H1 (cell line): ENCODE measurements around the gene LOX. TPM values are rescaled to one million over a fixed set of nuclear protein-coding genes. Genes with fewer than 3 reads are reported as not detected.

Experiments used
- CTCF ChIA-PET: fragments of 300-600 bp; sonication (Branson Sonifier 250); formaldehyde crosslinking; loops from one replicate; lab custom pipeline; 2021; ENCODE audit not compliant: partially characterized antibody; lab: Charles Lee
- POLR2A ChIA-PET: fragments of 300-600 bp; sonication (Branson Sonifier 250); formaldehyde crosslinking; loops from one replicate; lab custom pipeline; 2021; ENCODE audit warnings: inconsistent platforms; ENCODE audit not compliant: partially characterized antibody; lab: Charles Lee
- DNase-seq, 2 experiments: peaks; one replicate each; pipeline versions ENCODE4 v3.0.0 to v3.0.0-alpha.2; 2010 to 2022; ENCODE audit warnings: low spot score in 2 of 2, low read depth in 1 of 2, mixed read lengths in 1 of 2
- FAIRE-seq: peaks from 2 replicates; lab custom pipeline; 2011; peaks lifted over from hg19 to GRCh38; lab: Jason Lieb, UNC
- H2AFZ ChIP-seq: 2 replicates; pipeline ENCODE4 v1.8.1; 2012; ENCODE audit warnings: low read length, inconsistent platforms
- H2AK5ac ChIP-seq: 2 replicates; pipeline ENCODE4 v1.6.1; 2013; ENCODE audit warnings: low read depth, low read length
- H2BK120ac ChIP-seq: replicated peaks from 2 replicates; pipeline ENCODE3; 2013; ENCODE audit warnings: low read depth, low read length, inconsistent platforms
- H2BK12ac ChIP-seq: 2 replicates; pipeline ENCODE4 v1.6.1; 2013; ENCODE audit warnings: low read depth, low read length
- H2BK15ac ChIP-seq: 2 replicates; pipeline ENCODE4 v1.6.1; 2013; ENCODE audit warnings: low read length
- H2BK20ac ChIP-seq: 2 replicates; pipeline ENCODE4 v1.6.1; 2013; ENCODE audit warnings: low read length
- H2BK5ac ChIP-seq: 2 replicates; pipeline ENCODE4 v1.6.1; 2013; ENCODE audit warnings: low read depth, low read length
- H3K14ac ChIP-seq: 2 replicates; pipeline ENCODE4 v1.6.1; 2013; ENCODE audit warnings: inconsistent platforms; ENCODE audit not compliant: insufficient read length
- H3K18ac ChIP-seq: 2 replicates; pipeline ENCODE4 v1.6.1; 2013; ENCODE audit warnings: low read length; ENCODE audit errors: extremely low read depth
- H3K23ac ChIP-seq: 2 replicates; pipeline ENCODE4 v1.6.1; 2013; ENCODE audit warnings: inconsistent platforms; ENCODE audit not compliant: insufficient read length
- H3K23me2 ChIP-seq: 2 replicates; pipeline ENCODE4 v1.6.1; 2013; ENCODE audit warnings: low read depth, low read length
- H3K27ac ChIP-seq: 2 replicates; pipeline ENCODE4 v1.6.1; 2011; ENCODE audit warnings: low read depth, low read length, inconsistent platforms
- H3K27me3 ChIP-seq, 4 experiments: replicated peaks in 1 of 4; 1 replicate in 1 of 4; 2 replicates in 3 of 4; pipeline versions ENCODE4 v1.6.1 to v1.8.1; 2011 to 2013; ENCODE audit warnings: low read length in 3 of 4, mild to moderate bottlenecking in 3 of 4, inconsistent platforms in 2 of 4, mixed read lengths in 2 of 4, moderate library complexity in 1 of 4; ENCODE audit not compliant: control insufficient read depth in 3 of 4, insufficient read depth in 3 of 4; ENCODE audit errors: extremely low read depth in 1 of 4
- H3K36me3 ChIP-seq, 4 experiments: 2 replicates each; pipeline versions ENCODE4 v1.6.1 to v1.8.1; 2011 to 2013; ENCODE audit warnings: mild to moderate bottlenecking in 4 of 4, low read length in 3 of 4, moderate library complexity in 2 of 4, control low read depth in 1 of 4, inconsistent platforms in 1 of 4; ENCODE audit not compliant: insufficient read depth in 4 of 4, control insufficient read depth in 2 of 4
- H3K4ac ChIP-seq: replicated peaks from 2 replicates; pipeline ENCODE3; 2013; ENCODE audit warnings: low read length, low read depth, mixed read lengths, inconsistent platforms; ENCODE audit not compliant: insufficient read length
- H3K4me1 ChIP-seq, 4 experiments: replicated peaks in 1 of 4; 1 replicate in 1 of 4; 2 replicates in 3 of 4; pipeline versions ENCODE4 v1.6.1 to v1.8.1; 2011 to 2013; ENCODE audit warnings: low read length in 3 of 4, inconsistent platforms in 2 of 4, mixed read lengths in 1 of 4; ENCODE audit not compliant: insufficient read depth in 4 of 4, control insufficient read depth in 3 of 4
- H3K4me2 ChIP-seq, 2 experiments: 2 replicates each; pipeline versions ENCODE4 v1.6.1 to v1.8.1; 2011 to 2013; ENCODE audit warnings: low read depth in 2 of 2, low read length in 2 of 2, control low read depth in 1 of 2, inconsistent platforms in 1 of 2, mild to moderate bottlenecking in 1 of 2; ENCODE audit not compliant: insufficient read depth in 1 of 2
- H3K4me3 ChIP-seq, 4 experiments: fragments of 200-600, 300-600 bp in 1 of 4; sonication (generic), shearing (Covaris generic), sonication (Bioruptor Twin) in 1 of 4; 2 replicates each; pipeline versions ENCODE4 v1.5.1 to v1.8.1; 2011 to 2016; ENCODE audit warnings: low read length in 4 of 4, low read depth in 3 of 4, control low read depth in 2 of 4, inconsistent platforms in 2 of 4, mild to moderate bottlenecking in 2 of 4, mixed read lengths in 1 of 4, moderate library complexity in 1 of 4; ENCODE audit not compliant: insufficient read depth in 2 of 4; ENCODE audit errors: extremely low read depth in 1 of 4
- H3K56ac ChIP-seq: replicated peaks from 2 replicates; pipeline ENCODE3; 2013; ENCODE audit warnings: low read depth, mild to moderate bottlenecking, mixed read lengths, low read length, inconsistent platforms; ENCODE audit not compliant: insufficient read length
- H3K79me1 ChIP-seq: 2 replicates; pipeline ENCODE4 v1.6.1; 2013; ENCODE audit warnings: low read depth, low read length, control low read depth
- H3K79me2 ChIP-seq, 2 experiments: 2 replicates each; pipeline versions ENCODE4 v1.6.1 to v1.8.1; 2012 to 2013; ENCODE audit warnings: low read length in 2 of 2, mild to moderate bottlenecking in 2 of 2, inconsistent platforms in 1 of 2; ENCODE audit not compliant: insufficient read depth in 2 of 2, control insufficient read depth in 1 of 2
- H3K9ac ChIP-seq, 4 experiments: replicated peaks in 1 of 4; 1 replicate in 1 of 4; 2 replicates in 3 of 4; pipeline versions ENCODE4 v1.6.1 to v1.8.1; 2011 to 2013; ENCODE audit warnings: low read depth in 3 of 4, low read length in 3 of 4, control low read depth in 2 of 4, mild to moderate bottlenecking in 2 of 4, moderate library complexity in 2 of 4, inconsistent platforms in 1 of 4; ENCODE audit errors: extremely low read depth in 1 of 4
- H3K9me3 ChIP-seq, 2 experiments: 2 replicates each; pipeline versions ENCODE4 v1.6.1 to v1.8.1; 2012 to 2013; ENCODE audit warnings: mild to moderate bottlenecking in 2 of 2, moderate library complexity in 2 of 2, control low read depth in 1 of 2, inconsistent platforms in 1 of 2, low read depth in 1 of 2, low read length in 1 of 2, mixed read lengths in 1 of 2; ENCODE audit not compliant: insufficient read depth in 2 of 2
- H4K20me1 ChIP-seq, 2 experiments: replicated peaks in 1 of 2; 2 replicates each; pipeline versions ENCODE3 to v1.8.1; 2011 to 2013; ENCODE audit warnings: inconsistent platforms in 2 of 2, low read length in 2 of 2, mild to moderate bottlenecking in 1 of 2; ENCODE audit not compliant: insufficient read depth in 2 of 2, control insufficient read depth in 1 of 2
- H4K5ac ChIP-seq: 2 replicates; pipeline ENCODE4 v1.6.1; 2013; ENCODE audit warnings: low read length, low read depth, mixed read lengths, inconsistent platforms; ENCODE audit not compliant: insufficient read length
- H4K8ac ChIP-seq: 2 replicates; pipeline ENCODE4 v1.8.0; 2013; ENCODE audit warnings: mild to moderate bottlenecking, moderate library complexity, low read length, inconsistent platforms; ENCODE audit not compliant: insufficient read depth; ENCODE audit errors: extremely low read depth
- H4K91ac ChIP-seq: replicated peaks from 2 replicates; pipeline ENCODE3; 2013; ENCODE audit warnings: low read length, mixed read lengths, inconsistent platforms; ENCODE audit not compliant: insufficient read length
- ATF3 ChIP-seq: IDR thresholded peaks from 2 replicates; pipeline ENCODE4 v1.6.1; 2011; ENCODE audit warnings: low read depth, mild to moderate bottlenecking, low read length; ENCODE audit not compliant: insufficient read depth
- CHD2 ChIP-seq: IDR thresholded peaks from 2 replicates; pipeline ENCODE4 v1.6.1; 2012; ENCODE audit warnings: low read length, improper control_type of control experiment
- CTBP2 ChIP-seq: IDR thresholded peaks from 2 replicates; pipeline ENCODE4 v1.7.0; 2011; ENCODE audit warnings: borderline replicate concordance, mild to moderate bottlenecking, moderate library complexity, mixed read lengths, low read length; ENCODE audit not compliant: insufficient read depth, insufficient read length
- EP300 ChIP-seq, 2 experiments: IDR thresholded peaks; 1 replicate in 1 of 2; 2 replicates in 1 of 2; pipeline ENCODE4 v1.6.1; 2011 to 2012; ENCODE audit warnings: low read depth in 2 of 2, low read length in 2 of 2, mild to moderate bottlenecking in 2 of 2, borderline replicate concordance in 1 of 2, inconsistent platforms in 1 of 2, moderate library complexity in 1 of 2
- GABPA ChIP-seq: IDR thresholded peaks from 2 replicates; pipeline ENCODE4 v1.6.1; 2011; ENCODE audit warnings: mild to moderate bottlenecking, low read length, moderate library complexity, borderline replicate concordance; ENCODE audit not compliant: insufficient read depth
- HDAC2 ChIP-seq, 2 experiments: fragments of 300-600 bp in 1 of 2; sonication (generic) in 1 of 2; IDR thresholded peaks; 2 replicates each; pipeline ENCODE4 v1.6.1; 2011 to 2012; ENCODE audit warnings: low read depth in 2 of 2, low read length in 2 of 2, mild to moderate bottlenecking in 2 of 2, moderate library complexity in 2 of 2, borderline replicate concordance in 1 of 2, inconsistent platforms in 1 of 2
- MAFK ChIP-seq: IDR thresholded peaks from 2 replicates; pipeline ENCODE4 v1.6.1; 2012; ENCODE audit warnings: low read depth, mild to moderate bottlenecking, improper control_type of control experiment, low read length
- MAX ChIP-seq: IDR thresholded peaks from 2 replicates; pipeline ENCODE4 v1.6.1; 2012; ENCODE audit warnings: inconsistent platforms
- RAD21 ChIP-seq, 2 experiments: IDR thresholded peaks in 1 of 2; conservative IDR thresholded peaks in 1 of 2; 2 replicates each; pipeline ENCODE4 v1.6.1; 2011; ENCODE audit warnings: low read depth in 2 of 2, low read length in 2 of 2, improper control_type of control experiment in 1 of 2, inconsistent platforms in 1 of 2, mild to moderate bottlenecking in 1 of 2, moderate library complexity in 1 of 2
- SP2 ChIP-seq: IDR thresholded peaks from 2 replicates; pipeline ENCODE4 v1.6.1; 2012; ENCODE audit warnings: mild to moderate bottlenecking, low read length, inconsistent platforms
- SP4 ChIP-seq: IDR thresholded peaks from 2 replicates; pipeline ENCODE4 v1.6.1; 2012; ENCODE audit warnings: low read length, inconsistent platforms
- YY1 ChIP-seq: IDR thresholded peaks from 2 replicates; pipeline ENCODE4 v1.6.1; 2011; ENCODE audit warnings: low read depth, mild to moderate bottlenecking, low read length
- ZNF274 ChIP-seq: IDR thresholded peaks from 2 replicates; pipeline ENCODE4 v1.7.0; 2012; ENCODE audit warnings: low read length, borderline replicate concordance; ENCODE audit errors: extremely low read depth
- WGBS, 2 experiments: shearing (Covaris generic) in 1 of 2; methylation state at CpG; one replicate each; pipeline versions ENCODE4 v1.1.6 to v1.1.7; 2013 to 2015; ENCODE audit warnings: low lambda C conversion rate in 2 of 2, mixed read lengths in 2 of 2, inconsistent platforms in 1 of 2, low coverage in 1 of 2, missing lambda C conversion rate in 1 of 2; ENCODE audit not compliant: insufficient replicate concordance in 2 of 2, insufficient coverage in 1 of 2, insufficient read length in 1 of 2; ENCODE audit errors: extremely low coverage in 1 of 2, missing lambda C conversion rate in 1 of 2; 5-methylcytosine and 5-hydroxymethylcytosine counted together
- polyA plus RNA-seq, 7 experiments: library from polyadenylated mRNA; depleted of rRNA in 3 of 7; stranded (reverse) in 5 of 7; unstranded in 2 of 7; fragments of >200 nt in 5 of 7; fragments of 200-250 nt in 2 of 7; gene quantifications; 1 replicate in 5 of 7; 2 replicates in 1 of 7; 4 replicates in 1 of 7; pipeline versions ENCODE4 v1.2.1 to v1.2.3, GENCODE V29; 2011 to 2013; ENCODE audit warnings: missing spikeins in 2 of 7, mixed read lengths in 2 of 7
- total RNA-seq: library from RNA; stranded (reverse); fragmentation: NEBNext Ultra II Directional; extraction: Animal tissue kit (Norgen Biotek cat#: 25700); gene quantifications from 2 replicates; pipeline ENCODE4 v1.2.1, GENCODE V29; 2021

Gene LOX
- total and polyA plus RNA-seq, 2 of the 8 experiments (the other 6 are each of a cell fraction or from before 2014, with no cell fraction given) = 1.1 to 2.2 TPM

- WGBS, 2 experiments = 78% methylated on average over 3 of the region's 3 CpGs; no CpG with 5 or more reads in 1 of the 2 experiments
- Histone ChIP-seq H3K4ac (no peak overlapping the region), H4K5ac (no peak overlapping the region), H2BK120ac (no peak overlapping the region), H3K27ac (no peak overlapping the region), H2BK15ac (no peak overlapping the region), H2AFZ (no peak overlapping the region), H3K14ac (no peak overlapping the region), H3K79me2 (no peaks in the 10 kb centered on the region), H3K36me3 (no peaks in the 10 kb centered on the region), H4K20me1 (no peaks in the 10 kb centered on the region), H3K23ac (no peak overlapping the region), H3K23me2 (no peaks in the 10 kb centered on the region), H3K4me1 (no peaks in the 10 kb centered on the region), H3K56ac (no peak overlapping the region), H2BK5ac (no peak overlapping the region), H3K79me1 (no peaks in the 10 kb centered on the region), H4K8ac (no peak overlapping the region), H2AK5ac (no peak overlapping the region), H3K4me2 (no peak overlapping the region), H2BK12ac (no peak overlapping the region), H3K9ac (no peak overlapping the region), H3K27me3 (no peaks in the 10 kb centered on the region), H3K18ac (no peak overlapping the region), H3K4me3 (no peak overlapping the region), H2BK20ac (no peak overlapping the region), H4K91ac (no peak overlapping the region), H3K9me3 (no peaks in the 10 kb centered on the region)
- CTCF ChIA-PET = interaction anchor here (1.2 to 4.1 kb wide), 4 partner anchors 10 to 388 kb away, joined by 3 to 28 read pairs (median 6); no protein-coding TSS in a partner anchor
- DNase-seq = no peak
- POLR2A ChIA-PET = no interaction called here
- no peak for FAIRE-seq
- TF ChIP-seq CHD2 (no peak), ATF3 (no peak), SP4 (no peak), EP300 (IDR thresholded peaks at IDR 0.05; ENCODE audit: borderline replicate concordance in 1 of 2, low read depth in 2 of 2, low read length in 2 of 2) (no peak), GABPA (no peak), YY1 (no peak), ZNF274 (no peak), MAX (no peak), RAD21 (IDR thresholded peaks at IDR 0.05 in 1 of 2, conservative IDR thresholded peaks at IDR 0.05 in 1 of 2; ENCODE audit: low read depth in 2 of 2, low read length in 2 of 2) (no peak), MAFK (no peak), CTBP2 (no peak), HDAC2 (IDR thresholded peaks at IDR 0.05; ENCODE audit: borderline replicate concordance in 1 of 2, low read depth in 2 of 2, low read length in 2 of 2) (no peak), SP2 (no peak)
Measured at GRCh38 chr5:122112063-122112462, 34.0 kb upstream of the LOX start.
